Uterus (tissue), 2 donors: ENCODE results near the gene WSCD2.

Experiments used
- CTCF ChIP-seq, 4 experiments: fragments of 200-600 bp in 2 of 4; fragments of 450-650 bp in 2 of 4; sonication (generic) in 2 of 4; IDR thresholded peaks; one replicate each; pipeline ENCODE4 v1.5.1; 2016 to 2019; ENCODE audit warnings: antibody characterized with exemption in 4 of 4, mild to moderate bottlenecking in 2 of 4, moderate library complexity in 1 of 4
- POLR2A ChIP-seq, 2 donors: fragments of 450-650 bp; IDR thresholded peaks; one replicate each; pipeline ENCODE4 v1.6.1; 2016; ENCODE audit warnings: antibody characterized with exemption in 2 of 2, mild to moderate bottlenecking in 1 of 2, moderate library complexity in 1 of 2

DNA sequence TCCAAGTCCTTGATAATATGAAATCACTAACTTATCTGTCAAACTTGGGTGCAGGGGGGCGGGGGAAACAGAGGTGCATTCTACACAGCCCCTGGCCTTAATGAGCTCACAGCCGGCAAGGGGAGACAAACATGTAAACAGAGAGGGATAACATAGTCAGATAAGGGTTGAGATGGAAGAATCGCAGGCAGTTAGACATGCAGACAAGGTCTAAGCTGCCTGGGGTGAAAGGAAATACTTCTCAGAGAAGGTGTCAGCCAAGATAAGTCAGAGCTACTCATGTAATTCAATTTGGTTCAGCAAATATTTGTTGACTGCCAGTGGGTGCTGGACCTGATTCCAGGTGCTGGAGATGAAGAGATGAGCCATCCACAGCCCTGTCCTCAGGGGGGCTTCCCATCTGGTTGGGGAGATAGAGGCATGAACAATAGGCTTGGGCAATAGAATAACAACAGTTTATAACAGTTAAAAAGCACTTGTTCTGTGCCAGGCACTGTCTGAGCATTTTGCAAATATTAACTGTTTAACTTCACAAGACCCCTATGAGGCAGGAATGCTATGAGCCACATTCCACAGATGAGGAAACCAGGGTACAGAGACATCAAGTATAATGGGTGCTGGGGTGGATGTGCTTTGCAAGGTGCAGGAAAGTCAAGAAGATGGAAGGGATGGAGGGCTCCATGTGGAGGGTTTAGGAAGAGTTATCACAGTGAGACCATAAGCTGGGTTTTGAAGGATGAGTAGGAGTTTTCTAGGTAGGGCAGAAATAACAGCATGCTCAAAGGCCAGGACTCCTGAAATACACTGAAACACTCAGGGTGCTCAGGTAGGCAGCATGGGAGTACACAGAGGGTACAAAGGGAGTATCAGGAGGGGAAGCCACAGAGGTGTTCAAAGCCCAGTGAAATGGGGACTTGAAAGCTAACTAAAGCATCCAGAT, 79.0 kb downstream of the WSCD2 start:
- TF ChIP-seq POLR2A (IDR thresholded peaks at IDR 0.05), result no peak
- TF ChIP-seq CTCF (IDR thresholded peaks at IDR 0.05), result no peak
